CD1c-positive myeloid dendritic cell (primary cell): ENCODE results near the gene SETD5.

Source experiments
- DNase-seq: peaks from one replicate; pipeline ENCODE4 v3.0.0-alpha.2; 2016; ENCODE audit errors: extremely low spot score

SETD5 gene

GRCh38 chr3:9409981-9410854 is 12.8 kb downstream of the SETD5 start:
- DNase-seq = peak; percentile 53

- DNase-seq = no peak
Measured at GRCh38 chr3:9411302-9411701, 13.9 kb downstream of the SETD5 start.

DNA sequence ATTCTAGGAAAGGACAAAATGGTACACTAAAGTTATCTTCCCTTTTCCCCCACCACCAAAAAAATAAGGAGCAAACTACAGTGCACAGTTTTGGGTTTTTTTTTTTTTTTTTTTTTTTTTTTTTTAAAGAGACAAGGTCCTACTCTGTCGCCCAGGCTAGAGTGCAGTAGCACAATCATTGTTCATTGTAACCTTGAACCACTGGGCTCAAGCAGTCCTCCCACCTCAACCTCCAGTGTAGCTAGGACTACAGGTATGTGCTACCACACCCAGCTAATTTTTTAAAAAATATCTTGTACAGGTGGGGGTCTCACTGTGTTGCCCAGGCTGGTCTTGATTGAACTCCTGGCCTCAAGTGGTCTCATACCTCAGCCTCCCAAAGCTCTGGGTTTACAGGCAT is 14.9 kb downstream of the SETD5 start:
- DNase-seq = no peak

- DNase-seq = no peak
Measured at GRCh38 chr3:9414826-9415225, 17.4 kb downstream of the SETD5 start.

GRCh38 chr3:9415485-9416138 is 18.2 kb downstream of the SETD5 start:
- DNase-seq = no peak

GRCh38 chr3:9416139-9416780 is 18.8 kb downstream of the SETD5 start:
- DNase-seq = no peak

- DNase-seq = no peak
Measured at GRCh38 chr3:9420850-9421549, 23.6 kb downstream of the SETD5 start.

- DNase-seq = peak; percentile 38
Measured at GRCh38 chr3:9422712-9423424, 25.5 kb downstream of the SETD5 start.

- no peak for DNase-seq
Measured at GRCh38 chr3:9428411-9428810, 31.0 kb downstream of the SETD5 start.

DNA sequence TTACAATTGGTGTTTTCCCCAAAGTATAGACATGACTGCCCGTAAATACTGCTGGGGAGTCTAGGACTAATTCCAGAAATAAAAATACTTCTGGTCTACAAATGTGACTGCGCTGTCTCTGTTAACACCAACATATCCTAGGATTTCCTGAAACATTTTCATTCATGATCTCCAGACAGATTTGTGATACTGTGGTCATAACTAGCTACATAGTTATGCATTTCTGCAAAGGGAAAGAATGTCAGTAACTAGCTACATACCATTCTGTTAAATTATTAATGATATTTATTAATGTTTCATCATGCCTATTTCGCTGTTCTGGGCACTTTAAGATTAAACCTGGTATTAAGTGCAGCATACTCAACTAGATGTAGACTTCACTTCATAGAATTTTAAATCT is 33.3 kb downstream of the SETD5 start:
- DNase-seq = no peak

DNA sequence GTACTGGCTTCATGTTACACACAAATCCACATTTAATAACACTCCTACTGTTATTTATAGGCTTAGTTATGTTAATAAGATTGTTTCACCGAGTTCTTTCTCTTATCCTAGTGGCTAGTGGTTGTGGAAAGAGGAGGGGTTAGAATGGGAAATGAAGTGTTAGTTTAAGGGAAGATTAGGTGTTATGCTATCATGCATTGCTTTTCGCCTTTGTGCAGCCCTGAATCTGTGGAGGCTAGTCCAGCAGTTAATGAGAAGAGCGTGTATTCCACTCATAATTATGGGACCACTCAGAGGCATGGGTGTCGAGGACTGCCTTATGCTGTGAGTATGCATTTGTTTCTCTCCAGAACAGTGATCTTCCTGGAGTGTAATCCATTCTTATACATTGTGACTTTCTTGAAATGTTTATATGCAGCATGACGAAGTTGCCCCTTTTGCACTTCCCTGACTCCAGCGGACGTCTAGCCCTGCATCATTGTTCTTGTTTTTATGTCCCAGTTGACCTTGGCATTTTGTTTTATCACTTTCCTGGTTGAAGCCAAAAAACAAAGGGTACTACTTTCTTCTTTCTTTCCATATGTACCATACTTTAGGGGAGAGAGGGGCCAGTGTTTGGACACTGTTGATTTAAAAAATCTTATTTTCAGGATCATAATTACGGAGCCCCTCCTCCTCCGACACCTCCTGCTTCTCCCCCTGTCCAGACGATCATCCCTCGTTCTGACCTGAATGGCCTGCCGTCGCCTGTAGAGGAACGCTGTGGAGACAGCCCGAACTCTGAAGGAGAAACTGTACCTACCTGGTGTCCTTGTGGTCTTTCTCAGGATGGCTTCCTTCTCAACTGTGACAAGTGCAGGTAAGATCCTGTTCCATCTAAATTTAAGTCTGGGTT is 36.5 kb downstream of the SETD5 start:
- DNase-seq = no peak

DNA sequence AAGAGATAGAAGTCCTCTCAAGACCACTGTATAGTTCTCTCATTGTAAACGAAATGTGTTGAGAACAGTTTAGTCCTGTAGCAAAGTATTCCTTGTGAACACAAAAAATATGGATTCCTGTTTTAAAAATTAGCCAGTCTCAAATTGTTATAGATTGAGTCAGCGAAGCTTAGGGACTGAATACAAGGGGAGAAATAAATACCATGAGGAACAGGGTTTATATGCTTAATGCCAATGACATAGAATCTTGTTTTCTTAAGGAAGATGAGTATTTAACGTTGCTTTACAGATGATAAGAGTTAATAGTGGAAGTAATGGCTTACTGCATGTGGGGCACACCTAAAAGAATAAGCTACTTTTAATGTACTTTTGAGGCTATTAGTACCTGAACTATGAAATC is 37.9 kb downstream of the SETD5 start:
- no peak for DNase-seq

- no peak for DNase-seq
Measured at GRCh38 chr3:9439331-9439730, 41.9 kb downstream of the SETD5 start.

DNA sequence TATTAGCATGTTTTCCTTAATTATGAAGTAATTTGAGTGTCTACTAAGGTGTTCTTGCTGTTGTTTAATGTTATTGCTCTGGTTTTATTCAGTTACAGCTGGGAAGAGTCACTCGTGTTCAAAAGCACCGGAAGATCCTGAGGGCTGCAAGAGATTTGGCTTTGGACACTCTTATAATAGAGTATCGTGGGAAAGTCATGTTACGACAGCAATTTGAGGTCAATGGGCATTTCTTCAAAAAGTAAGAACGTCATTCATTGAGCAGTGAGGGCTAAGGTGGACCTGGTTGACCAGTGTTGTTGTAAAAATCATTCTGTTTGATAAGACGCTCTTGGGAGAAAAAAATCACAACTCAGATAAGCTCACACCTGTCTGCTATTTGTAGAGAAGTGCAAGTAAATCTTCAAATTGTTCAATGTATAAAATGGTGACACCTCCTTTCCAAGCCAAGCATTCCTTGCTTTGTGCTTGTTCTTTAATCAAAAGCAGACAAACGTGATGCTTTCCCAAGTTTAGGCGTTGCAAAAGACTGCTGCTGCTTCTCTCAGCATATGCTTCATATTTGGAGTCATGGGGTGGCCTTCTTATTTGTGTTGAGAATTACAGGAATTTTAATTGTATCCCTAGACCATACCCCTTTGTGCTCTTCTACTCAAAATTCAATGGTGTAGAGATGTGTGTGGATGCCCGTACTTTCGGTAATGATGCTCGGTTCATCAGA is 44.2 kb downstream of the SETD5 start:
- DNase-seq = no peak

GRCh38 chr3:9448071-9448470 is 50.7 kb downstream of the SETD5 start:
- DNase-seq = no peak

DNA sequence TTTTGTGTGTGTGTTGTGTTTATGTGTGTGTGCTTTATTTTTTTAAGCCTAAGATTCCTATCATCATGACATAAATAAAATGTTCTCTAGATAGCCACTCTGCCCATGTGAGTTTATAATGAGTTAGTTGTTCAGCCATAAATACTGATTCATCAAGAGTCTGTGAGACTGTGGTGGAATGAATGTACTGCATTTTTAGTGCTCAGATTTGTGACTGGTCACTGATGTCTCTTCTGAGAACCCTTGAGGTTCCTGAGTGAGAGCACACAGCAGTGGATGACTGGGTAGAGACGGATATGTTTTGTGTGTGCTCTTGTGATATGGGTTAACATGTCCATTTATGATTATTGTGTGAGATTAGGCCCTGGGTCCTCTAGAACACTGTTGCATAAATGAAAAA is 51.2 kb downstream of the SETD5 start:
- no peak for DNase-seq

DNA sequence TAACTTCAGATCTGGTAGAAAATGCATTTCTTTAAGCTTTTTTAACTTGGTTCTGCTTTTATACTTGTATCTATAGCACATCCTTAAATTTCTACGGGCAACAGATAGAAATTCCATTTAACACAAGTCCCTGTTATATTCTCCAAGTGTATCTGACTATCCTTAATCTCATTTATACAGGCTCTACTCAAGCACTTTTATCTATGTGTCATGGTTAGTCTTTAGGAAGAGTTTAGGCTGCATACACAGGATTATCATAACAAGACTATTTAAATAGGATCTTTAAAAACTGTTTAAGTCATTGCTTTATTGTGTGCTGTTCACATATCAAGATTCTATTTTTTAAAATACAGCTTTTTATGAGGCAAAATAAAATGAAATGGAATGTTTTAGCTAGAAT is 52.7 kb downstream of the SETD5 start:
- DNase-seq = no peak

GRCh38 chr3:9450991-9451390 is 53.6 kb downstream of the SETD5 start:
- DNase-seq = no peak

GRCh38 chr3:9452417-9452816 is 55.0 kb downstream of the SETD5 start:
- no peak for DNase-seq

- no peak for DNase-seq
Measured at GRCh38 chr3:9455596-9456131, 58.2 kb downstream of the SETD5 start.
